AG09319 (cell line): ENCODE data around the gene PGM3.

Source experiments
- DNase-seq: peaks from one replicate; pipeline ENCODE4 v3.0.0-alpha.2; 2010; ENCODE audit warnings: low read depth; ENCODE audit errors: extremely low read depth
- TF ChIP-seq, protein P1 (sequence below): IDR thresholded peaks from 2 replicates; pipeline ENCODE4 v1.5.1; 2011; ENCODE audit warnings: low read depth, mild to moderate bottlenecking, inconsistent platforms, low read length, moderate library complexity

The PGM3 gene, protein sequence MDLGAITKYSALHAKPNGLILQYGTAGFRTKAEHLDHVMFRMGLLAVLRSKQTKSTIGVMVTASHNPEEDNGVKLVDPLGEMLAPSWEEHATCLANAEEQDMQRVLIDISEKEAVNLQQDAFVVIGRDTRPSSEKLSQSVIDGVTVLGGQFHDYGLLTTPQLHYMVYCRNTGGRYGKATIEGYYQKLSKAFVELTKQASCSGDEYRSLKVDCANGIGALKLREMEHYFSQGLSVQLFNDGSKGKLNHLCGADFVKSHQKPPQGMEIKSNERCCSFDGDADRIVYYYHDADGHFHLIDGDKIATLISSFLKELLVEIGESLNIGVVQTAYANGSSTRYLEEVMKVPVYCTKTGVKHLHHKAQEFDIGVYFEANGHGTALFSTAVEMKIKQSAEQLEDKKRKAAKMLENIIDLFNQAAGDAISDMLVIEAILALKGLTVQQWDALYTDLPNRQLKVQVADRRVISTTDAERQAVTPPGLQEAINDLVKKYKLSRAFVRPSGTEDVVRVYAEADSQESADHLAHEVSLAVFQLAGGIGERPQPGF

DNA sequence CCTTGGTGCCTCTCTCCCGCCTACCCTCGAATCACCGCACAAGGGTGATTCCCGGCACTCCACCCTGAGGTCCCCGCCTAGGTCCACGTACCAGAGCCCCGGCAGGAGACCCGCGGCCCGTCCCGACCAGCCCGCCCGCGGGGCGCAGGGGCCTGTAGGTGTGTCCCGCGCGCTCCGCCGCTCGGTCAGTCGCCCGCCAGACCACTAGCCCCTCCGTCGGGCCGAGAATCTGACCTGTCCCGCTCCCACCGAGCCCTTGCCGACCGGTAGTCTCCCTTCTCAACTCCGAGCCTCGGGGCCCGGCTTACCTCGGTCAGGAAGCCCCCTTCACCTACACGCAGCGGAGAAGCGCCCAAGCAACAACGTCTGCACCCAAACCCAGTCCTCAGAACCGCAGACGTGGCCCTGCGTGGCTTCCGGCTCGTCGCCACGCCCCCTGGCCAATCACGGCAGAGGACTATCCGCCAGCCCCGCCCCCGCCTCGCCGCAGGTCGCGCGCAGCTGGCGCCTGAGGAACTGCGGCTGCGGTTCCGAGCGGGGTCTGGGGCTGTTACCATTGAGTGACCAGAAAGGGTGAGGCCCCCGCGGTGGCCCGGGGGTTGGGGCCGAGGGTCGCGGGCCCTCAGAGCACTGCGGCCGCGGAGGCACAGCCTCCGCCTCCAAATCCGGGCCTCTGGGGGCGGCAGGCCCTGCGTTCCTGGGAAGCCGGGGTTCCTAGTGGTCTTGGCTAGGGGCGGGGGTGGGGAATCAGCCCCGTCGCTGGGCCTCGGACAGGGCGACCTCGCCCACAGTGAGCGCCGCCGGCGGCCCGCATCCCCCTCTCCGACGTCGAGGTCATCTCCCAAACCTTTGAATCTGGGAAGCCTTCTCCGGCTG, at the start of gene PGM3, which contains the start of gene RWDD2A:
PGM3 (minus strand) TSS at position 395 of the 876 bp plus-strand sequence. CDS start 2,253 bp downstream, outside the sequence.
RWDD2A (plus strand) TSS at position 487 of the 876 bp plus-strand sequence. CDS start 1,095 bp downstream, outside the sequence.
- TF ChIP-seq, protein P1, sequence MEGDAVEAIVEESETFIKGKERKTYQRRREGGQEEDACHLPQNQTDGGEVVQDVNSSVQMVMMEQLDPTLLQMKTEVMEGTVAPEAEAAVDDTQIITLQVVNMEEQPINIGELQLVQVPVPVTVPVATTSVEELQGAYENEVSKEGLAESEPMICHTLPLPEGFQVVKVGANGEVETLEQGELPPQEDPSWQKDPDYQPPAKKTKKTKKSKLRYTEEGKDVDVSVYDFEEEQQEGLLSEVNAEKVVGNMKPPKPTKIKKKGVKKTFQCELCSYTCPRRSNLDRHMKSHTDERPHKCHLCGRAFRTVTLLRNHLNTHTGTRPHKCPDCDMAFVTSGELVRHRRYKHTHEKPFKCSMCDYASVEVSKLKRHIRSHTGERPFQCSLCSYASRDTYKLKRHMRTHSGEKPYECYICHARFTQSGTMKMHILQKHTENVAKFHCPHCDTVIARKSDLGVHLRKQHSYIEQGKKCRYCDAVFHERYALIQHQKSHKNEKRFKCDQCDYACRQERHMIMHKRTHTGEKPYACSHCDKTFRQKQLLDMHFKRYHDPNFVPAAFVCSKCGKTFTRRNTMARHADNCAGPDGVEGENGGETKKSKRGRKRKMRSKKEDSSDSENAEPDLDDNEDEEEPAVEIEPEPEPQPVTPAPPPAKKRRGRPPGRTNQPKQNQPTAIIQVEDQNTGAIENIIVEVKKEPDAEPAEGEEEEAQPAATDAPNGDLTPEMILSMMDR: no peak
- peak; percentile 61 for DNase-seq

DNA sequence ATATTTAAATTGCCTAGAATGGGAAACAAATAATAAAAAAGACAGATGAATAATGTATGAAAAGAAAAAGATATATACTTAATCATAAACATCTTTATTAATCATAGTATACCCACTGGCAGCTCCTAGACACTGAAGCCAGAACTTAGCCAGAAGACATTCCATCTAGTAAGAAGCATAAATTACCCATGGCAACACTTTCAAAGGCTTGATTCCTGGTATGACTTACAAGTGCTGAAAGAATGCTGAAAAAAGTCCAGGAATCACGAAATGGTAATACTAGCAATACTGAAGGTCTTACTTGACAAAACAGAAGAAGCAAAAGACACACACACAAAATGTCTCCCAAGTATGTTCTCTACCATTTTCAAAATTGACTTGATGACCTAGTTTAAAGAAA, 38.1 kb upstream of the PGM3 start:
- TF ChIP-seq, protein P1: no peak
- peak; percentile 78 for DNase-seq

DNA sequence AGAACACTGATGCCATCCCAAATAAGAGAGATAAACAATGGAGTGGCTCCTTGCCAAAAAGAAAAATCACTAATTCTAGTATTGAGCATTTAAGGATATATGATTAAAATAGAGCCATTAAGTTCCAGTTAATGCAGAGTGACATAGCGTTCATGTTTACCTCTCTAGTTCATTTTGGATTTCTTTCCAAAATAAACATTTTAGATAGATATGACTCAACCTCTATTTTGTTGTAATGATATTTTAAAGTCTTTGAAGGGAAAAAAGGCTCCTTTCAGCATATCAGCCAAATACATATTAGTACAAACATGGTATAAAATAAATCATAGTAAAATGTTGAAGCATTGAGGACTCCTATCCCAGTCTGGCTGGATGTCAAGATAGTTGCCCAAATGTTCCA, 33.5 kb upstream of the PGM3 start:
- TF ChIP-seq, protein P1: no peak
- no peak for DNase-seq

DNA sequence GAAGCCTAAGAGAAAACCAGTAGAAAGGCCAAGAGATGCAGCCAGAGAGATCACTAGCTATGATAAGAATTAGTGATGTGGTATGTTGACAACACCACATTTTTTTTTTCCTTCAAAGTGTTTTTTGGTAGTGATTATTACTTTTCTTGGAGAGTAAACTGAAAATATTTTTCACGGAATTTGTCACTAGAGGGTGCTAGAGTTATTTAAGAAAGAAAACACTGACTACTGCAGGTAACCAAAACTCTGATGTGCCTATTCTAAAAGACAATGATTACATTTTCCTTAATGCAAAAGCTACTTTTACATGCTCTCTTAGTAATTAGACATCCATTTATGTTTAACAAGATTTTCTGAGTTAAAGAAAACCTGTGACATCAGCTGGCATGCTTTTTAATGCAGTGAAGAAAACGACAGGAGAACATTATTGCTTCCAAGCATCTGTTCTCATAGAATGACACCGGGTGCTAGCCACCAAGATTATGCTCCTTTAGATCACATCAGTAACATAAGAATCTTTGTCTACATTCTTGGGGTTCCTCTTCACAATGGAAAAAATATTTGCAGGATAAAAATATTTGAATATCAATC, 28.9 kb upstream of the PGM3 start:
- DNase-seq: no peak
- TF ChIP-seq, protein P1: peak; percentile 42

DNA sequence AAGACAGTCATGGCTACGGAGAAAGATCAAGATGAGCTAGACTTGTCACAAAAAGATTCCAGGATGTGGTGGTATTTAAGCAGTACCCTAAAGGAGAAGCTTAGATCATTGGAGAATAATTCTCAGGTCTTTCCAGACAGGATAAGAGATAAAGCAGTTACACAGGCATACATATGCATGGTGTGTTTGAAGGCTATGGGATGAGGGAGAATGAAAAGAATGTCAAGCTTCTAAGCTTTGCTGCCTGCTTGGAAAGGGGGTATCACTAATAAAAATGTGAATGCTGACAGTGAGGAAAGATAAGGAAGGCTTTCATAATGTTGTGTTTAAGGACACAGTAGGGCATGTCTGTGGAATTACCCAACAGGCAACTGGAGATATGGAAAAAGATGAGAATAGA, 28.2 kb upstream of the PGM3 start:
- TF ChIP-seq, protein P1: no peak
- no peak for DNase-seq

DNA sequence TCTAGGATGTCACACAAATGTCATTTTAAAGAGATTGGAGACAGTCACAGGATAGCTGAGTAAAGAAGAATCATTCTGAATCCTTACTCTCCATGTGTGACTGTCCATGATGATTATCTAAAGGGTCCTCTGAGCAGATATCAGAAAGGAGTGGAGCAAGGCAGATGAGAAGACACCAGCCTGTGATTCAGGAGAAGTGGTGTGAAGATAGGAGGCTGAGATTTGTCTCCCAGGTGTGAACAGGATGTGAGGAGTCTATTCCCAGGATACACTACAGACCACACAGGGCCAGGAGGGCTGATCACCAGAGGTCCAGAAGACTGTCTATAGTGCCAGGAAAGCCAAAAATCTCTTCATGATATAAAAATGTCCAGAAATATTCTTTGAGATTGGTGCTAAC, 27.1 kb upstream of the PGM3 start:
- TF ChIP-seq, protein P1: no peak

More for the DNA sequence above, 27.1 kb upstream of the PGM3 start:
- DNase-seq: no peak
